Forelimb muscle (tissue), 1 donor: Measurements from ENCODE around the gene CCDC85C. TPM values are rescaled to one million over a fixed set of nuclear protein-coding genes. Genes with fewer than 3 reads are reported as not detected.
A peak's percentile ranks its signal among the peaks of the same experiment; 100 is the strongest.

Source experiments
- DNase-seq: peaks from one replicate; pipeline ENCODE4 v3.0.0-alpha.2; 2013; ENCODE audit warnings: low read depth
- polyA plus RNA-seq: library from polyadenylated mRNA; unstranded; fragments of 120-200 nt; gene quantifications from one replicate; pipeline ENCODE4 v1.2.1, GENCODE V29; 2013; ENCODE audit not compliant: insufficient read length

CCDC85C gene
- polyA plus RNA-seq, 1 donor: 3.9 TPM

GRCh38 chr14:99589651-99590530 lies 14.1 kb downstream of the CCDC85C start:
- DNase-seq: no peak

- no peak for DNase-seq
These were observed 15.0 kb downstream of the CCDC85C start for GRCh38 chr14:99589031-99589441.

GRCh38 chr14:99587460-99588278 lies 16.3 kb downstream of the CCDC85C start:
- DNase-seq: no peak

GRCh38 chr14:99586761-99587459 lies 17.1 kb downstream of the CCDC85C start:
- DNase-seq: no peak

- no peak for DNase-seq
These were observed 17.8 kb downstream of the CCDC85C start for GRCh38 chr14:99586054-99586760.

GRCh38 chr14:99584823-99585222 lies 19.2 kb downstream of the CCDC85C start:
- no peak for DNase-seq

- no peak for DNase-seq
These were observed 22.1 kb downstream of the CCDC85C start for GRCh38 chr14:99581938-99582337.

- no peak for DNase-seq
These were observed 22.6 kb downstream of the CCDC85C start for GRCh38 chr14:99581374-99581773.

GRCh38 chr14:99579903-99580571 lies 24.0 kb downstream of the CCDC85C start:
- no peak for DNase-seq

- DNase-seq: no peak
These were observed 24.7 kb downstream of the CCDC85C start for GRCh38 chr14:99579120-99579836.

GRCh38 chr14:99578541-99579101 lies 25.4 kb downstream of the CCDC85C start:
- DNase-seq: no peak

- DNase-seq: no peak
These were observed 27.0 kb downstream of the CCDC85C start for GRCh38 chr14:99576761-99577705.

- DNase-seq: no peak
These were observed 27.7 kb downstream of the CCDC85C start for GRCh38 chr14:99576304-99576703.

- no peak for DNase-seq
These were observed 28.7 kb downstream of the CCDC85C start for GRCh38 chr14:99575043-99576023.

GRCh38 chr14:99574099-99574880 lies 29.7 kb downstream of the CCDC85C start:
- peak; percentile 35 for DNase-seq

- DNase-seq: no peak
These were observed 30.4 kb downstream of the CCDC85C start for GRCh38 chr14:99573436-99574098.
